H9 (cell line): ENCODE results near the gene SNRPD3. TPM values are rescaled to one million over a fixed set of nuclear protein-coding genes. Genes with fewer than 3 reads are reported as not detected.

Source experiments
- total RNA-seq: library from RNA; stranded (reverse); gene quantifications from 2 replicates; pipeline ENCODE4 v1.2.1, GENCODE V29; 2021

The SNRPD3 gene
- total RNA-seq, 1 experiment from 2014 or later: 212 TPM

Other genes with a start within 250 kb of the SNRPD3 start
- 3.5 and 3.9 TPM in 2 replicates for gene ADORA2A, start 128.4 kb upstream of the SNRPD3 start, total RNA-seq
- gene UPB1, start 60.7 kb upstream of the SNRPD3 start, total RNA-seq: 0.07 TPM in 1 of 2 replicates, not detected in the other
- 87.4 and 99.8 TPM in 2 replicates for gene GUCD1, start 861 bp upstream of the SNRPD3 start, total RNA-seq
- 16.4 and 18.1 TPM in 2 replicates for gene LRRC75B, start 37.1 kb downstream of the SNRPD3 start, total RNA-seq
- 19.5 and 20.5 TPM in 2 replicates for gene GGT1, start 47.2 kb downstream of the SNRPD3 start, total RNA-seq
- gene PIWIL3, start 218.7 kb downstream of the SNRPD3 start, total RNA-seq: 0.07 and 0.09 TPM in 2 replicates